ENCODE measurements around the gene MORN4. TPM values are rescaled to one million over a fixed set of nuclear protein-coding genes. Genes with fewer than 3 reads are reported as not detected.
"Not testable (repeated sequence)": the region's sequence is repeated elsewhere in the genome, so short reads cannot be mapped to it uniquely, and the experiment has no call there.

The MORN4 gene
- total RNA-seq, 4 donors from 2014 or later = 0.34 to 3.6 (median 1.2) TPM

- 73 to 86% methylated on average over 1 of the region's 1 CpG for WGBS, 2 donors
- H3K4me3 ChIP-seq = no peak overlapping the region
- TF ChIP-seq CTCF (IDR thresholded peaks at IDR 0.05) = no peak
- no peak for TF ChIP-seq POLR2A (IDR thresholded peaks at IDR 0.05)
- DNase-seq = no peak
- H3K27me3 ChIP-seq = no peaks in the 10 kb centered on the region
- intact Hi-C loops (cut with DNase I) = no loop called here
- no peaks in the 10 kb centered on the region for H3K9me3 ChIP-seq
- H3K36me3 ChIP-seq = peaks cover 3 to 92% (median 17%) of the 10 kb centered on the region in 3 donors
- no peak overlapping the region for H3K27ac ChIP-seq
- H3K4me1 ChIP-seq = no peaks in the 10 kb centered on the region
Observed at GRCh38 chr10:97664282-97664850, 31.1 kb upstream of the MORN4 start.

DNA sequence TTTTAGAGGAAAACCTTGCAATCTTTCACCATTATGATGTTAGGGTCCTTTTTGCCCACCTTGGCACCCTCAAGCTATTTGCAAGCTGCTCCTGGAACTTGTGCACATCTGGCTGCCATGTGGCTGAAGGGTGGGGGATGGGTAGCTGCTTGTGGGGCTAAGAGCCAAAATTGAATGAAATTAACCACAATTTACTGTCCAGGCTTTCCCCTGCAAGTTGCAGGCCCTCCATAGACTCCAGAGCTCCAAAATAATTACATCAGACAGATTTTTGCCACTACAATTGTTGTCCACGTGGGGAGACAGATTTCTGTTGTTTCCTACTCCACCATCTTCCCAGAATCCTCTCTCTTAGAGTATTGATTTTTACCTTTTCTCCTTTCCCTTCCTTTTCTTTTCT is 26.3 kb upstream of the MORN4 start:
- TF ChIP-seq CTCF (IDR thresholded peaks at IDR 0.05) = no peak
- no peak for TF ChIP-seq POLR2A (IDR thresholded peaks at IDR 0.05)
- Histone ChIP-seq H3K36me3 (peaks cover 18 to 92% (median 20%) of the 10 kb centered on the region in 3 donors), H3K27ac (no peak overlapping the region), H3K27me3 (no peaks in the 10 kb centered on the region), H3K4me1 (no peaks in the 10 kb centered on the region), H3K4me3 (no peak overlapping the region), H3K9me3 (no peaks in the 10 kb centered on the region)
- no peak for DNase-seq
- WGBS, 2 donors = 71 to 90% methylated on average over 1 of the region's 1 CpG
- intact Hi-C loops (cut with DNase I) = no loop called here

GRCh38 chr10:97656777-97657176 is 23.5 kb upstream of the MORN4 start:
- peaks cover 17 to 92% (median 19%) of the 10 kb centered on the region in 3 donors for H3K36me3 ChIP-seq
- no peaks in the 10 kb centered on the region for H3K27me3 ChIP-seq
- H3K9me3 ChIP-seq = no peaks in the 10 kb centered on the region
- DNase-seq = no peak
- peaks cover 0 to 7% (median 0%) of the 10 kb centered on the region in 3 donors for H3K4me1 ChIP-seq
- no peak overlapping the region for H3K4me3 ChIP-seq
- 63 to 90% methylated on average over 3 to 5 of the region's 5 CpGs for WGBS, 2 donors
- H3K27ac ChIP-seq = no peak overlapping the region
- intact Hi-C loops (cut with DNase I) = no loop called here
- TF ChIP-seq POLR2A (IDR thresholded peaks at IDR 0.05) (no peak), CTCF (IDR thresholded peaks at IDR 0.05) (no peak)

GRCh38 chr10:97651773-97652172 is 18.5 kb upstream of the MORN4 start:
- Histone ChIP-seq H3K27me3 (no peaks in the 10 kb centered on the region), H3K9me3 (no peaks in the 10 kb centered on the region), H3K4me3 (no peak overlapping the region), H3K36me3 (peaks cover 9 to 66% (median 13%) of the 10 kb centered on the region in 3 donors), H3K27ac (peak overlapping the region; percentile 6 to 69 (median 38)), H3K4me1 (peaks cover 18 to 57% (median 37%) of the 10 kb centered on the region in 3 donors)
- WGBS, 2 donors = 36 to 60% methylated on average over 3 of the region's 3 CpGs
- DNase-seq = no peak
- no peak for TF ChIP-seq CTCF (IDR thresholded peaks at IDR 0.05)
- no peak for TF ChIP-seq POLR2A (IDR thresholded peaks at IDR 0.05)
- intact Hi-C loops (cut with DNase I) = no loop called here

DNA sequence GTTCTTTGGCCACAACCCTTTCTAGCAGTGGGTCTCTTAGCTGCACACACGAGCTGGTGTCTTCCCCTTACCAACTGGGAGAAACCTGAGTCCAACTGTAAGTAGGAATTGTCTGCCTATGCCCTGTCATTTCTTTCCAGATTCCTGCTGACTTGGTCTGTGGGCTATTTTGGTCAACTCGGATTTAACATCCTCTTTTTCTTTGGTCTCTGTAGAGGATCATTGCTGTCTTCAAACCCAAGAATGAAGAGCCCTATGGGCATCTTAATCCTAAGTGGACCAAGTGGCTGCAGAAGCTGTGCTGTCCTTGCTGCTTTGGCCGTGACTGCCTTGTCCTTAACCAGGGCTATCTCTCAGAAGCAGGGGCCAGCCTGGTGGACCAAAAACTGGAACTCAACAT is 17.4 kb upstream of the MORN4 start:
- H3K27ac ChIP-seq = peak overlapping the region in 3 of 4 donors; percentile 23 to 69 (median 60)
- intact Hi-C loops (cut with DNase I) = no loop called here
- H3K4me3 ChIP-seq = no peak overlapping the region
- 78 to 93% methylated on average over 2 to 3 of the region's 3 CpGs for WGBS, 2 donors
- H3K36me3 ChIP-seq = peaks cover 0 to 63% (median 5%) of the 10 kb centered on the region in 3 donors
- no peak for DNase-seq
- no peaks in the 10 kb centered on the region for H3K9me3 ChIP-seq
- H3K4me1 ChIP-seq = peaks cover 18 to 62% (median 37%) of the 10 kb centered on the region in 3 donors
- no peak for TF ChIP-seq CTCF (IDR thresholded peaks at IDR 0.05)
- TF ChIP-seq POLR2A (IDR thresholded peaks at IDR 0.05) = no peak
- H3K27me3 ChIP-seq = no peaks in the 10 kb centered on the region

DNA sequence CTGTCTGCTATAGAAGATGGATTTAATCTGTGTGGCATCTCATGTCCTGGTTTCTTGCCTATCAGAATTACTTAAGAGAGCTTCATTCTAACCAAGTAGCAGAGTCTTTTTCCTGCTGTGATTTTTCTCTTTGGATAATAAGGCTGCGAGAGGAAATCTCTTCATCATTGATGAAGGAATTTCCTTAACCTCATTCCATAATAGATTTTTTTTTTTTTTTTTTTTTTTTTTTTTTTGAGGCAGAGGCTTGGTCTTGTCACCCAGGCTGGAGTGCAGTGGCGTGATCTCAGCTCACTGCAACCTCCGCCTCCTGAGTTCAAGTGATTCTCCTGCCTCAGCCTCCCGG is 16.1 kb upstream of the MORN4 start:
- Histone ChIP-seq H3K4me1 (peaks cover 18 to 70% (median 37%) of the 10 kb centered on the region in 3 donors), H3K36me3 (peaks cover 0 to 59% (median 5%) of the 10 kb centered on the region in 3 donors), H3K27ac (peak overlapping the region; percentile 58 to 78 (median 72))
- intact Hi-C loops (cut with DNase I); H3K4me3 ChIP-seq; DNase-seq; H3K27me3 ChIP-seq; H3K9me3 ChIP-seq: not testable (repeated sequence)
- 93 to 95% methylated on average over 2 to 4 of the region's 4 CpGs for WGBS, 2 donors

All from esophagus squamous epithelium (tissue), 5 donors.